HK-2 (cell line): ENCODE measurements around the gene CTLA4.

Experiments
- DNase-seq: peaks from one replicate; pipeline ENCODE4 v3.0.0-alpha.2; 2018; ENCODE audit not compliant: unreplicated experiment

The CTLA4 gene

DNA sequence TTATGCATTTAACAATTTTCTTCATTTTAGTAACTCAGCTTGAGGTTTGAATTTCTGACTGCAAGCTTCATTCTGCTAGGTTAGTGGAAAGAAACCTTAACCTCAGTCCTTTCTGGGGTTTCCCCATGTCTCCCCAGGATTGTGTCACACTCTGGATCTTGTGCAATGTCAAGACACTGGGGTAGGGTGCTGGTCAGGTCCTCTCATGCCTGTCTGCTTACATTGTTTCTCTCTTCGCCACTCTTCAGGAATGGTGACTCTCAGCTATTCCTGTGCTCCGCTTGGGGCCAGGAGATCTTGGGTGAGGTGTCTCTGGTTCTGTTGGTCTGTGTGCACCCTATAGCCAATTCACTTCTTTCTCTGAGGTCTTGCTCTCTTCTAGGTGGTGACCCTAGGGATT lies 23.9 kb downstream of the CTLA4 start:
- no peak for DNase-seq

DNA sequence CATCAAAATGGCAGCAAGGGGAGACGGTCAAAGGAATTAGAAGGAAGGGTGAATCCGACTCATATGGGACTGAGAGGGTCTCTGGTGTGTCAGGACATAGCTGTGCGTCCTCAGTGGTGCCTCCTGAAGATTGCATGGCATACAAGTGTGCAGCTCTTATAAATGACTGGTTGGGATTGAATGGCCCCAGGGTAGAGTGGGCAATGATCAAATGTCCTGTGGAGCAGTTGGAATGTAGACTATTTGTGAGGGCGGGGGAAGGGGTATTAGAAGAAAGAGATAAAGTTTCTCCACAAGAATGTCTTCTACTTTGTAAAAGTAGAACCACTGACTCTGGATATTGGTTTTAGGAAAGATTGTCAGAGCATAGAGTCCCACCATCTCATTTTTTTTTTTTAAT lies 24.6 kb downstream of the CTLA4 start:
- no peak for DNase-seq

DNA sequence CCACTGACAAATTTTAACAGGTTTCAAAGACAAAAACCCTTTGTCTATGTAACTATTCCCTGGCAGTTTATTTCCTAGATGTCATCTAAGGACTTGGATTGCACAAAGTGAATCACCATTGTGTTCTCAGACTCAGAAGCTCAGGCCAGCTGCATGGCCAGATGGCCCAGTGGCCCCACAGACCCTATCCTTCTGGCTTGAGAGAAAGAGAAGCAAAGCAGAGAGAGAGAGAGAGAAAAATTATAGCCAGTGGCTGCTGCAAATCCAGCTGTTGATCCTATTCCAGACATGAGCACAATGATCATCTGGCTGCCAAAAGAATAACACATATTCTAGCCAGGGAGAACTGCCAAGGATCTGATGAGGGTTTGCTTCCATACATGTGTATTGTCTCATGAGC lies 25.8 kb downstream of the CTLA4 start:
- DNase-seq = no peak

DNA sequence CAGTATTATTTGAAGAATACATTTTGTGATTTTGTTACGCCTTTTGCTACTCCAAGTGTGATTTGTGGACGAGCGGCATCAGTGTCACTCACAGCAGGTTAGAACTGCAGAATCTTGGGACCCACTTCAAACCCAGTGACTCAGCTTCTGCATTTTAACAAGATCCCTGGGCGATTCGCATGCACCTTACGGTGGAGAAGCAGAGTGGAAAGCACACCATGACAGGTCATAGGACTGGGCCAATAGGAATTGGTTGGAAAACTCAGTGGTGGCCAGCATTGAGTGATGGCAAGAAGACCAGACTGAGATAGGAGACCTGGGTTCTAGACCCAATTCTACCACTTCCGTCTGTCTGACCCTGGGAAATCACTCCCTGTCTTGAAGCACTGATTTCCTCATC lies 26.3 kb downstream of the CTLA4 start:
- no peak for DNase-seq

DNA sequence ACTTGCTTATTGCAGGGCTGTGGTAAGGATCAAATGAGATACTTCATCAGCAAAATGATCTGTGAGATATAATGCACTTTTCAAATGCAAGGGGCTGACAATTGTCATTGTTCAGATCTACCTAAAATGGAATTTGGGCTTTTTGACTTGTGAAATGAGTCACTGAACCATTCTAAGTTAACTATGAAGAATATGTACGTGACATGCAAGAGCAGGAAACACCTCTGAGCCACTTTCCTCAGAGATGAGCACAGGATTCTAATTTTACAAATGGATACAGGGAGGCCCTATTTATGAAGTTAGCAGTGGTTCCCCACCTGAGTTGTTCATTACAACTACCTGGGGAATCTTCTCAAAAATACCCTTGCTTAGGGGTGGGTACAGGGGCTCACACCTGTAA lies 26.7 kb downstream of the CTLA4 start:
- no peak for DNase-seq

DNA sequence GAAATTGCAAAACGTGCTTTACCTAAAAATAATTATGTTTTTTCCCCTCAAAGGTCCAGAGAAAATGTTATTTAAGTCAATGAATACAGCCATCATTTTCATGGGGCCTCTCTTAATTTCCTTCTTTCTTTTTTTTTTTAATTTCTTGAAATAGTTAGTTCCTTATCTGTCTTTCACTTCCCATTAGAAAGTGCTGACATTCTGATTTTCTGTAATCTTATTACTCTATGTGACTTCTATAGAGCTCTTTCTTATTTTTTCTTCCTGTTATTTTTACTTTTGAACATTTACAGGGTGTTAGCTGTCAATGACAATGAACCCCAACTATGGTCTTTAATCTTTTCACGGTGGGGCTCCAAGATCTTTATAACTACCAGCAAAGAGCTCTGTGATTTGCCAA lies 30.0 kb downstream of the CTLA4 start:
- DNase-seq = no peak

DNA sequence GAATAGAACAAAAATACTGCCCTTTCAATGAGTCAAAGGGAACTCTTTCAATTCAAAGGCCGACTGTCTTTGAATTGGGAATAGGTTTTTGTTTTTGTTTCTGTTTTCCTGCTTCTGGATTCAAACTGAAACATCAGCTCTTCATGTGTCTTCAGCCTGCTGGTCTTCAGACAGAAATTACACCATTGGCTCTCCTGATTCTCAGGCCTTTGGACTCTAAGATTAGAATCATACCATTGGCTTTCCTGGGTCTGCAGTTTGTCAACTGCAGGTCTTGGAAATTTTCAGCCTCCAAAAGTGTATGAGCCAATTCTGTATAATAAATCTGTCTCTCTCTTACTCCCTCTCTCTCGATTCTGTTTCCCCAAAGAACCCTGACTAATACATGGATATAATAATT lies 31.1 kb downstream of the CTLA4 start:
- DNase-seq = no peak

DNA sequence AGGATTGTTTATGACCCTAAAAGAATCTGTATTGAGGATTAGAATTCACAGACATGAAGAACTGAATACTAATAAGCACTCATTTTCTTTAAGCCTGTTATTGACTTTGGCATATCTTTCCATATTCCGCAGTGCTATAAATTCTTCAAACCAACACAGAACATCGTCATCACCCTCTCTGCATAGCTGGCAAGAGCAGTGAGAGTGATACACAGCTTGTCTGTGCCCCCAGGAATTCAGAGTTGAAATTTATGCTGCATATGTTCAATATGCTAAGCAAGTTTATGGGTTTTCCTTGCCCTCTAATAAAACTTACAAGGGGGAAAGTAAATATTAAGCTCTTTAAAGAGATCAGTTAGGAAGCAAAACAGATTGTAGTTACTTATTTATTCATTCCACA lies 32.7 kb downstream of the CTLA4 start:
- no peak for DNase-seq

DNA sequence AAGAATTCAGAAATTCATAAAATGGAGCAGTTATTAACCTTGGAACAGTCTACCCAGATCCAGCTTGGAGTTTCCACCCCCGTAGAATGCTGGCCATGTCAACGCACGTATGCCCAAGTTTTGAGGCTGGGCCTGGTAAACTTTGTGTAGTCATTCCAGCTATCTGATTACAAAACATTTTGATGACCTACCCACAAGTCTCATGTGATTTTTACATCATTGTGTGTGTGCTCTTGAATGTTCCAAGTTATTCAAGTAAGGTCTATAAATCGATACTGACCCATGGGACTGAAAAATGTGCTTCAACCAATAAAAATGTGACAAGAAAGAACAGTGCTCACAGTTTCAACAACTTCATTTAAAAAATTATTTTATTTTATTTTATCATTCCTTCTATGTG lies 36.5 kb downstream of the CTLA4 start:
- DNase-seq = no peak

DNA sequence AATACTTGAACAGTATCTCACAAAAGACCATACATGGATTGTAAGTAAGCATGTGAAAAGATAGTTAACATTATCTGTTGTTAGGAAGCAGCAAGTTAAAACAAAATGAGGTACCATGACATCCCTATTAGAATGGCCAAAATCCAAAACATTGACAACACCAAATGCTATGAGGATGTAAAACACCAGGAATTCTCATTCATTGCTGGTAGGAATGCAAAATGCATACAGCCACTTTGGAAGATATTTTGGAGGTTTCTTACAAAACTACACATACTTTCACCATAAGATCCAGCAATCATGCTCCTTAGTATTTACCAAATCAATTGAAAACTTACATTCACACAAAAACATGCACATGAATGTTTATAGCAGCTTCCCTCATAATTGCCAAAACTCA lies 38.1 kb downstream of the CTLA4 start:
- no peak for DNase-seq

DNA sequence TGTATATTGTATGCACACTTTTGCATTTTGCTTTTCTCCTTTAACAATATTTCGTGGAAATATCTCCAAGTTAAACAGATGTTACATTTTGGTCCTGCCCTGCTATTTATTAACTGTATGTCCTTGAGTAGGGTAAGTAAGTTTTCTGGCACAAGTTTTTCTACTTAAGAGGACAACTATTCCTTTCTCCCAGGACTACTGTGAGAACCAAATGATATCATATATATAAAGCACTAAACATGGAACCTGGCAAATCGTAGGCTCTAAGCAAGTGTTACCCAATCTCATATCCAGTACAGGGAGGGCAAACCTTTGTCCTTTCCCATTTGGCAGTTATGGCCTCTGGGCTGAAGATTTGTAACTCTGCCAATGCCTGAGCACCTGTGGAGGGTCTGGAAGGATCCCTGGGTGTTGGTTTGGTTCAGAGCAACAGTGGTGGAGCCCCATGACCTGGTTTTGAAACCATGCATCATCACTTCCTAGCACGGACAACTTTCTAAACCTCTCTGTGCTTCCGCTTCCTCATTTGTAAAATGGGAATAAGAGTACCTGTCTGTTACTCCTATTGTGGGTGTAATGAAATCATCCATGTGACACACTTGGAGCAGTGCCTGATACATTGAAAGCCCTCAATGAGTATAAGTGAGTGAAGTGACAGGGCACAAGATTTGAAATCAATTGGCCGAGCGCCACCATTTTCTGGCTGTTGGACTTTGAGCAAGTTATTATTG lies 40.7 kb downstream of the CTLA4 start:
- DNase-seq = no peak

DNA sequence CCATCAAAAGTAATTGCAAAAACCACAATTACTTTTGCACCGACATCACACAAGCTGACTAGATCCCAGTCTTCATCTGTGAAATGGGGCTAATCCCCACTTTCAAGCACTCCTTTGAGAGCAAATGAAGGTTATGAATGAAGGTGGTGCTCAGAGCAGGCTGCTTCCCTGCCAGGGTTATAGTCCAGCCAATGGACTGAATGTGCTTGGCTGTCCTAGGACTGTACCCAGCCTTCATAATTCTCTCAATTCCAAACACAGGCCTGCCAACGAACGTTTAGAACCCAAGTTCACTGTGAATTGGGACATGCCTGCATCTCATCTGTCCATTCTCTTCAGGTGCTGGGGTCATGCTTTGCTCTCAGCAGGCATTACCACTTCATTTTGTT lies 41.2 kb downstream of the CTLA4 start:
- DNase-seq = no peak

DNA sequence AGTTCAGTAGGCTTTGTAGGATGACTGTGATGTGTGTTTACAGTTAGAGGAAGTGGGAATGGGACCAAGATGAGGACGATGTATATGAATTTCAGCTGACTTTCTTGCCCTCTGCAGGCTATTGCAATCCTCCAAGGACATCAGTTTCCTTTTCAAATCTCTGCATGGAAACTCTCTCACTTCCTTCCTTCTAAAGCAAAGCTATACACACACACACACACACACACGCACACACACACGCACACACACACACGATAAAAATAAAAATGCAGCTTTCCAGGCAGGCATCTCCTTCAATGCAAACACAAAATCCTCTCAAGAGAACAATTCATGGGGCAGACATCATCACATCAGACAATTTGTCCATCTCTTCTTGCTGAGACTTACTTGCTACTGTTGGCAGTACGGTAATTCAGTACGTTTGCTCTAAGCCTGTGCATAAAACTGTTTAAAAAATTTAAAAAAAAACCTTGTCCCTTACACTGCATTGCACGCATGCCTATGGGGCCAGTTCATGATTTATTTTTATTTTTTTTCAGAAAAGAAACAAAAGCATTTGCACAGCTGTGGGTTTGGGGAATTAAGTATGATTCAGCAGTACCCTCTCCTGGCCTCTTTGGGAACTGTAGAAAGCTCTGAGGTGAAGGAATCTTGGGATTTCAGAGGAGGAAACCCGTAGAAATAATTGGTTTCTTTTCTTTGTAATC lies 41.8 kb downstream of the CTLA4 start:
- no peak for DNase-seq

DNA sequence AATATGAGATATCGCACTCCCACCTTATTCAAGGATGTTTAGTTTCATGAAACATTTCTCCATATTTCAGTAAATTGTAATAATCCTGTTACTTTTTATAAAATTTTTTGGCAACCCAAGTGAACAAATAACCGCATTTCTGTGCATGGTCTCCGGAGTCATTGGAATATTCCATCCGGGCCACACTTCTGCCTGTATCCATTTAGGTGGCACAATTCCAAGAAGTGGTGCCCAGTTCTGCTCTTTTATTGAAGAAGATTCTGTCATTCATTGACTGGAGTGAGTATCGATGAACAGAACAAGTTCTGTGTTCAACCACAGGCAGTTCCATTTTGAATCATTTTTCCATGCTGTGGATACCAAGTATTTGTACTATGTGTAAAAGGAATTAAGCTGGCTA lies 42.4 kb downstream of the CTLA4 start:
- DNase-seq = no peak

DNA sequence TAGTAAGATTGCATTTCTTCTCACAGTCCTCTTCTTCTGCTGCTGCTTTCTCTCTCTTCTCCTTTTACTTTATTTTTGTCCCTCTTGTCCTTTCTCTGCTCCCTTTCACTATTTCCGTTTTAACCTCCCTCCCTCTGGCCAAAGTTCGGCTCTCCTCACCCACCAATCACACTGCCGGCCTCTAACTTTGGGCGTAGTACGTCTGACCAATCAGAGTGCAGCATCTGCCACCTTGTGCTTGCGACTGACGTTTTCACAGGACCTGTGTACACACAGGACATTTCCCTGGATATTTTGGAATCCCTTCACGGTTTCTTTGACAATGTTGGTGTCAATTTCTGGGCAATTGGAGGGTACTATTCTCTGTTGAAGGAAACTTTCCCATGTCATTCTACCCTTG lies 46.4 kb downstream of the CTLA4 start:
- DNase-seq = no peak

DNA sequence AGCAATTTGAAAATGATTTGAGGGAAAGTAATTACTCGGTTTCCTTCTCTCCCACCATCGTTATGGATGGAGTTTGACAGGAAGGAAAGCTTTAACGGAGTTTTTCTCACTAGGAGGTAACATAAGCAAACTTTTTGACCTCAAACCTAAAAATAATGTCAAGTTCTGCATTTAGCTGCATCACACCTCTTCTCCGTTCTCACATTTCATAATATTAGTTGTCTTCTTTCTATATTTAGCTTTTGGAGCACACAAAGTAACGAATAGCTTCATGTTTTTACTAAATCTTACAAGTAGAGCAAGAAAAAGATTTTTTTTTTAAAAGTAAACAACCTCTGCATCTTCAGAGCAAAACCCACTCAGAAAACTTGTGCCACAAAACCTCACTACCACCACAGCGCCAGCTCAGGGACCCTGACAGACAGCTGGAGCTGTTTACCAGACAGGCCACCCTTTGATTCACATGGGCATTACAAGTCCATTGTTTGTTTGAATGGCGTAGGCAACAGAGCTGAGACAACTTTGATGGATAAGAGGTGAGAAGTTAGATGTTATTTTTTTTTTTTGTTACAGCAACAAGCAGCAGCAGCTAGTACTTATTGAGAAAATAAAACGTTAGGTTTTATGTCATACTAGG lies 47.1 kb downstream of the CTLA4 start:
- no peak for DNase-seq

DNA sequence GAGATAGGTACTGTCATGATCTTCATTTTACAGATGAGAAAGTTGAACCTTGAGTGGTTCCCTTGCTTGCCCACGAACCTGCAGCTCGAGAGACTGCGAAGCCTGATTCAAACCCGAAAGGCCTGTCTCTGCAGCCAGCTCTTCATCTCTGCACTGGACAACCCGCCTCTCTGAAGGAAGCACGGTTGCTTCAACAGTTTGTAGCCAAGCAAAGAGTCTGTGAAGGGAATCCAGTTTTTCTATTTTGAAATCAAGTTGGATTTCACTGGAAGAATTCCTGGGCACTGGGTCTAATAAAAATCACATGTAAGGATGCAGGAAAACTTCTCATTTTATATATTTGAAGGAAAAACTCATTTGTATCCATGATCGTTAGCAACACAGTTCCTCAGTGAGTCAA lies 47.7 kb downstream of the CTLA4 start:
- no peak for DNase-seq

DNA sequence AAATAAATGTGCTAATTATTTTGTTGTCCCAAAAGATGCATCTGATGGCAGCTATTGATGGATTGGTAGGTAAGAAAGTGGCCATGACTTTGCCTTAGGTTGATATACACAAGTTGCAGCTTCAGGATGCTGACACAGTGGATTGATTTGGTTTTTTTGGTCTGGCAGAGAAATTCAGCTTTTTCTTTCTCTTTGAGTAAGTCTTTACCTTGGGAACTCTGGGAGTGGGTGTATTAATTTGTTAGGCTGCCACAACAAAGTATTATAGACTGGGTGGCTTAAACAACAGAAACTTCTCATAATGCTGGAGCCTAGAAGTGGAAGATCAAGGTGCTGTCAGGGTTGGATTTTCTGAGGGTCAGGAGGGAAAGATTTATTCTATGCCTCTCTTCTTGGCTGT lies 49.2 kb downstream of the CTLA4 start:
- no peak for DNase-seq

DNA sequence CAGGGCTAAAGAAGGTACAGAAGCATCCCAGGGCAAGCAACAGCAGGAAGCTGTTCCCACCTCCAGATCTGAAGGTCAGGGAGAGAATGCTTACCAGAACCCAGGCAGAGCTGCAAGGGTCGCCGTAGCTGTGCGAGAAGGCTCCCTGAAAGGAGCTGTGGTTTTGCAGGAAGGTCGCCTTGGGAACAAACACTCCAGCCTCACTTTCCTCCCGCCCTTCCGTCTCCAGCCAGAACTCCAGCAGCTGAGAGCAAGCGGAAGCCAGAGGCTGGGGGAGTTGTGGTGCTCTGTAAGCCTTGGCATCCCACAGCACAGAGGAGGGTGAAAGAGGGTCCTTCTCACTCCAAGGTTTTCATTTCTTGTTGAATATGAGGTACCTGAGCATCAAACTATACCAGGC lies 50.7 kb downstream of the CTLA4 start:
- DNase-seq = no peak

DNA sequence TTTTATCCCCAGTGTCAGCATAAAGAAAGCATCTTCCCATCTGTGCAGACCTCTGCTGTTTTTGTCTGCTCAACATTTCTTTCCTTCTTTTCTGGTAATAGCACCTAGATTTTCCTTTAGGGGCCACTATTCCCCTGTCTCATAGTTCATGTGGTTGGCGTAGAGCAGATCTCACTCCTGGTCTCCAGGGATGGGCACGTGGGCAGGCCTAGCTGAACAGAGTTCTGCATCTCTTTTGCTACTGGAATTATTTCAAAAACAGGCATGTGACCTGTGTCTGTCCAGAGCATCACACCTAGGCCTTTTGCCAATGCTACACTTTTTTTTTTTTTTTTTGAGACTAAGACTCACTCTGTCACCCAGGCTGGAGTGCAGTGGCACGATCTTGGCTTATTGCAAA lies 51.3 kb downstream of the CTLA4 start:
- DNase-seq = no peak
